Globus pallidus (tissue), 1 donor: ENCODE measurements around the gene TAF9.
A peak's percentile ranks its signal among the peaks of the same experiment; 100 is the strongest.
"Not testable (repeated sequence)": the region's sequence is repeated elsewhere in the genome, so short reads cannot be mapped to it uniquely, and the experiment has no call there.

Experiments
- DNase-seq: peaks from one replicate; pipeline ENCODE4 v3.0.0-alpha.2; 2015; ENCODE audit warnings: low spot score

Gene TAF9, protein sequence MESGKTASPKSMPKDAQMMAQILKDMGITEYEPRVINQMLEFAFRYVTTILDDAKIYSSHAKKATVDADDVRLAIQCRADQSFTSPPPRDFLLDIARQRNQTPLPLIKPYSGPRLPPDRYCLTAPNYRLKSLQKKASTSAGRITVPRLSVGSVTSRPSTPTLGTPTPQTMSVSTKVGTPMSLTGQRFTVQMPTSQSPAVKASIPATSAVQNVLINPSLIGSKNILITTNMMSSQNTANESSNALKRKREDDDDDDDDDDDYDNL

GRCh38 chr5:69369340-69370121 is at the start of gene TAF9, which contains the start of the genes AK6 and RAD17:
Gene TAF9 (minus strand): TSS chr5:69369520. CDS start chr5:69365737, 3,783 bp downstream.
Gene AK6 (minus strand): TSS chr5:69369520. CDS start chr5:69369490, 30 bp downstream.
Gene RAD17 (plus strand): TSS chr5:69369818. CDS start chr5:69372209, 2,391 bp downstream.
- DNase-seq = peak; percentile 89

DNA sequence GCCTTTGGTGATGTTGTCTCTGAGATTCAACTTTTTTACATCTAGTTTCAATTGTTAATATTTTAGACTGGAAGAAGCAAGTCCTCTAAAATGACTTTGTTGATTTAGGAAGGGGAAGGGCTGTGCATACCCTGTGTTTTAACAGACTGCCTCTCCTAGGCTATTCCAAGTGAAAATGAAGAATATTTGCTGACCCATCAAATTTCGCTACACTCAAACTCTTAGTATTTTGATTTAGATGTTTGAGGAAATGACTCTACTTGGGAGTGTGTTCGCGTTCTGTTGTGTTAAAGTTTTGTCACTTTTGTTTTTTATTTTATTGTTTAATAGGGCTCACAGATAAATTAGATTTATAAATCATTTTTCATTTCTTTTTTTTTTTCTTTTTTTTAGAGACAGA is 49.2 kb upstream of the TAF9 start:
- no peak for DNase-seq

- no peak for DNase-seq
Observed at GRCh38 chr5:69416699-69417098, 47.4 kb upstream of the TAF9 start.

GRCh38 chr5:69416180-69416579 is 46.9 kb upstream of the TAF9 start:
- DNase-seq = no peak

DNA sequence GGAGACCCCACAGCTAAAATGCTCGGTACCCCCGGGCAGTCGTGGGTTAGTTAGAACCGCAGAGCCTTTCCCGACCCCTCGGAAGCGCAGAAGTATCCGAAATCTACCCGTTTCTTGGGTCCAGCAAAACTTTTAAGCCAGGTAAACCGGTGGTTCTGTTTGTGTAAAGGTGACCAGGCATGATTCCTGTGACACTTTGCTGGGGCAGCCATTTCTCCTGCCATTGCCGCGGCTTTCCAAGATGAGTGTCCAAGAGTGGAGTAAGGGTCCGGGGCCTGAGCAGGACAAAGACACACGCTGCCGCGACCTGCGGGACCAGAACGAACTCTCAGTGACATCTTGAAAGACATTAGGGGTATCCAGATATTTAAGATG is 46.3 kb upstream of the TAF9 start:
- DNase-seq = no peak

DNA sequence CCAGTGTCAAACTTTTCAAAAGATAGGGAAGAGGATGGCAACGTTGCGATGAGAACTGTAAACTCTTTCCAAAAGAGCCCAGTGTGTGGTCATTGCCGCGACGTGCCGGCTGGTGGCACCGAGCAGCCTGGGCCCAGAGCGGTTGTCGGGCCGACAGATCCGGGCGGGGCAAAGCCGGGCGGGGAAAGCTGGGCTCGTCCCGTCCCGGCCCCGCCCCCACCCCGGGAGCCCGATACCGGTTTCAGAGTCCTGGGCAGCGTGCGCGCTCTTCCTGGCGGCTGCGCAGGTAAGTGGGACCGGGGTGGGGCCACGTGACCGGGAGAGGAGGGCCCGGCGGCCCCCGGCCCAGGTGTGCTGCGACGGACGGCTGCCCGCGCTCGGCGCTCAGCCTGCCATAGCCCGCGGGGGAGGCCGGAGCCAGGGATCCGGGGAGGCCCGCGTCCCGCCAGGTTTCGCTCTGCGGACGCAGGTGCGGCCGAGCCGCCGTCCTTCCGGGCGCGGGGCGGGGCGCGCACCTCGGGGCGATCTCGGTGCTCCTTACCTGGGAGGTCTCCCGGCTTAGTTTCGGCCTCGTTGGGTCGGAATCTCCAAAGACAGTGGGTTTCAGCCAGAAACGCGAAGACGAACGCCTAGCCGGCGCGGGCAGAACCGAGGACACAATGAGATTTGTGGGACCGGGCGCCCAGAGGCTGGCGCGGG is 45.7 kb upstream of the TAF9 start, which contains the start of gene MARVELD2:
Gene MARVELD2 (plus strand): TSS at position 232 of the 699 bp plus-strand sequence. CDS start 4,270 bp downstream, outside the sequence.
- peak; percentile 33 for DNase-seq

- DNase-seq = no peak
Observed at GRCh38 chr5:69404659-69405330, 35.5 kb upstream of the TAF9 start.

GRCh38 chr5:69378376-69378775 is 9.1 kb upstream of the TAF9 start:
- DNase-seq = no peak

DNA sequence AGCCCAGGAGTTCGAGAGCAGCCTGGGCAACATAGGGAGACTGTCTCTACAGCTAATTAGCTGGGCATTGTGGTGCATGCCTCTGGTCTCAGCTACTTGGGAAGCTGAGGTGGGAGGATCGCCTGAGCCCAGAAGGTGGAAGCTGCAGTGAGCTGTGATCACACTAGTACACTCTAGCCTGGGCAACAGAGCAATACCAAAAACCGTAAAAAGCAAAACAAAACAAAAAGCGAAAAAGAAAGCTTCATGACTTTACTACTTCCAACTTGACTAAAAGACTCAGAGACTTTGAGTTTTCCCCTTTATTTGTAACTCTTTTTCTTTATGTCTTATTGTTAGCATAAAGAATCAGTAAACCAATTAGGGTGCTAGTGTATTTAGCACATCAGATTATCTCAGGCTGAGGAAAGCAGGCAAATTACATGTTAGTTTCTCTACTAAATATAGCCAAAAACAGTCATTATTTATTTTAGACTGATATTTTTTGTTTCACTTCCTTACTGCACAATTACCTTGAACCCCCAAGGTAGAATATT is 5.7 kb upstream of the TAF9 start:
- DNase-seq = no peak

DNA sequence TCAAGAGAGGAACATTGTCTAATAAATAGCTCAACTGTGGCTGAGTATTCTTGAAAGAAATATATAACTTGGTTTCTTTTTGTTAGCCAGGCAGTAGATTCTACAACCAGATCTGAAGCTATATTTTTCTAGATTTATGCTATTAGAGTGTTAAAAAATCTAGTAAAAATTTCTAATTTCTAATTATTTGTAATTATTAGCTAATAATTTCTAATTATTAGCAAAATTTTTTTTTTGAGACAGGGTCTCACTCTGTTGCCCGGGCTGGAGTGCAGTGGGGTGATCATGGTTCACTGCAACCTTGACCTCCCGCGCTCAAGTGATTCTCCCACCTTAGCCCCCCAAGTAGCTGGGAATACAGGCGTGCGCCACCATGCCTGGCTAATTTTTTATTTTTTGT is 3.1 kb upstream of the TAF9 start:
- no peak for DNase-seq

DNA sequence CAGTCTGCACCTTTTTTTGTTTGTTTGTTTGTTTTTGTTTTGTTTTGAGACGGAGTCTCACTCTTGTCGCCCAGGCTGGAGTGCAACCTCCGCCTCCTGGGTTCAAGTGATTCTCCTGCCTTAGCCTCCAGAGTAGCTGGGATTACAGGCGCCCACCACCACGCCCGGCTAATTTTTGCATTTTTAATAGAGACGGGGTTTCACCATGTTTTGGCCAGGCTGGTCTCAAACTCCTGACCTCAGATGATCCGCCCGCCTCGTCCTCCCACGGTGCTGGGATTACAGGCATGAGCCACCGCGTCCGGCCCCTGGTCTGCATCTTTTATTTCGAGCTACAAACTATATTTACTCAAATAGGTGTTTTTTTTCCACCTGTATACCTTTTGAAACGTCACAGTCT is 1.0 kb upstream of the TAF9 start:
- DNase-seq = not testable (repeated sequence)

GRCh38 chr5:69368458-69369339 is 621 bp downstream of the TAF9 start:
- no peak for DNase-seq

- DNase-seq = no peak
Observed at GRCh38 chr5:69367697-69368279, 1.5 kb downstream of the TAF9 start.

DNA sequence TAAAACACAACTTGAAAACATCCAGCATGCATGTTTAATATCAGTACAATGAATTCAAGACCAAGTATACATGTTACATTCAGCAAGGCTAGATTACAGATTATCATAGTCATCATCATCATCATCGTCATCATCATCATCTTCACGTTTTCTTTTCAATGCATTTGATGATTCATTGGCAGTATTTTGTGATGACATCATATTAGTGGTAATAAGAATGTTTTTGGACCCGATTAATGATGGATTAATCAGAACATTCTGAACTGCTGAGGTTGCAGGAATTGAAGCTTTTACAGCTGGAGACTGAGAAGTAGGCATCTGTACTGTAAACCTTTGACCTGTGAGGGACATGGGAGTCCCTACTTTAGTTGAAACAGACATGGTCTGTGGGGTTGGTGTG is 4.5 kb downstream of the TAF9 start:
- DNase-seq = no peak

GRCh38 chr5:69364414-69364813 is 4.9 kb downstream of the TAF9 start:
- DNase-seq = no peak

DNA sequence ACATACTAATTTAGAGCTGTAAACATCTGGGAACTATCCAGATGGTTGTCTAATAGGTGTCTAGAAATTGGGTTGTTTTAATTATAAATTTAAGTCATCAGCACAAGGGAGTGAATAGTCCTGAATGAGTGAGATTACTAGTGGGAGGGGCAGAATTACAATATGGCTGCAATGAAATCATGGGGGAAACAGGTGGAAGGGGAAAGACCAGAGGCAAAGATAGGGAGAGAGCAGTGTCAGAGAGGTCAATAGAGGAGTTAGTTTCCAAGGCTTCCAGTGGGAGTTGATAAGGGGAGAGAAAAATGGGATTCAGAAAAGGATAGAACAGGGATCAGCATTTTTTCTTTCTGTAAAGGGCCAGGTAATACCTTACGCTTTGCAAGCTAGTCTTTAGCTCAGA is 8.9 kb downstream of the TAF9 start:
- DNase-seq = no peak

- no peak for DNase-seq
Observed at GRCh38 chr5:69359699-69360098, 9.6 kb downstream of the TAF9 start.

DNA sequence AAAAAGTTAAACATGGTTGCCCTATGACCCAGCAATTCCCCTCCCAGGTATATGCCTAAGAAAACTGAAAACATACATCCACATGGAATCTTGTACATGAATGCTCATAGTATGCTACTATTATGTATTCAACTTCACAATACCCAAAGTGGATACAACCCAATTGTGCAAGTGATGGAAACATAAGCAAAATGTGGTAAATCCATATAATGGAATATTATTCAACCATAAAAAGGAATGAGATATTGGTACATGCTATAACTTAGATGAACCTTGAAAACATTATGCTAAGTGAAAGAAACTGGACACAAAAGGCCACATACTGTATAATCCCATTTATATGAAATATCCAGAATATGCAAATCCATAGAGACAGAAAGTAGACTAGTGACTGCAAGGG is 18.7 kb downstream of the TAF9 start:
- DNase-seq = no peak

GRCh38 chr5:69343083-69343482 is 26.2 kb downstream of the TAF9 start:
- no peak for DNase-seq

DNA sequence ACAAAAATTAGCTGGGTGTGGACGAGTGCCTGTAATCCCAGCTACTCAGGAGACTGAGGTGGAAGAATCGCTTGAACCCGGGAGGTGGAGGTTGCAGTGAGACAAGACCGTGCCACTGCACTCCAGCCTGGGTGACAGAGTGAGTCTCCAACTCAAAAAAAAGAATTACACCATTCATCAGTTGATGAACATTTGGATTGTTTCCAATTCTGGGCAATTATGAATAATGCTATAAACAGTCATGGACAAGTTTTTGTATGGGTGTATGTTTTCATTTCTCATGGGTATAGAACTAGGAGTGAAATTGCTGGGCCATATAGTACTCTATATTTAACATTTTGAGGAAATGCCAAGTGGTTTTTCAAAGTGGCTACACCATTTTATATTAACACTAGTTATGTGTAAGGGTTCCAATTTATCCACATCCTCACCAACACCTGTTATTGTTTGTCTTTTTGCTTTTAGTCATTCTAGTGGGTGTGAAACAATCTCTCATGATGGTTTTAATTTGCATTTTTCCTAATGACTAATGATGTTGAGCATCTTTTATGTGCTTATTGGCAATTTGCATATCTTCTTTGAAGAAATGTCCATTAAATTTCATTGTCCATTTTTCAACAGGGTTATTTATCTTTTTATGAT is 27.7 kb downstream of the TAF9 start:
- no peak for DNase-seq
